ENCODE measurements around the gene CCDC167.

DNA sequence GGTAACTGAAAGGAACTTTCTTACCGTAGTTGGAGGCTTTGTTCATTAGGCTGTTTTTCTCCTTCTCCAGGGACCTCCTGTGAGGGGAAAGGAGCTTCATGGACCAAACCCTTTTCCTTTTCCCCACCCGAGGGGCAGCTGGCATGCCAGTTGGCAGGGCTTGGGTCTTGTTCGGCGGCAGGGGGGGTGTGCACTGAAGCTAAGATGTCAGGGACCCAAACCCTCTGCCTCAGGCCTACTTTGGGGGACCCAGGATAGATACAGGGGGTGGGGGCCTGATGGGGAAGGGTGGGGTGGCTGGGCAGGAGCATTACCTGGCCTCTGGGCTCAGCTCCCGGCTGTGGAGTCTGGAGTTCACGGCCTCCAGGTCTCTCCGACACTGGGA lies 14.9 kb downstream of the CCDC167 start:
- TF ChIP-seq, protein P1, sequence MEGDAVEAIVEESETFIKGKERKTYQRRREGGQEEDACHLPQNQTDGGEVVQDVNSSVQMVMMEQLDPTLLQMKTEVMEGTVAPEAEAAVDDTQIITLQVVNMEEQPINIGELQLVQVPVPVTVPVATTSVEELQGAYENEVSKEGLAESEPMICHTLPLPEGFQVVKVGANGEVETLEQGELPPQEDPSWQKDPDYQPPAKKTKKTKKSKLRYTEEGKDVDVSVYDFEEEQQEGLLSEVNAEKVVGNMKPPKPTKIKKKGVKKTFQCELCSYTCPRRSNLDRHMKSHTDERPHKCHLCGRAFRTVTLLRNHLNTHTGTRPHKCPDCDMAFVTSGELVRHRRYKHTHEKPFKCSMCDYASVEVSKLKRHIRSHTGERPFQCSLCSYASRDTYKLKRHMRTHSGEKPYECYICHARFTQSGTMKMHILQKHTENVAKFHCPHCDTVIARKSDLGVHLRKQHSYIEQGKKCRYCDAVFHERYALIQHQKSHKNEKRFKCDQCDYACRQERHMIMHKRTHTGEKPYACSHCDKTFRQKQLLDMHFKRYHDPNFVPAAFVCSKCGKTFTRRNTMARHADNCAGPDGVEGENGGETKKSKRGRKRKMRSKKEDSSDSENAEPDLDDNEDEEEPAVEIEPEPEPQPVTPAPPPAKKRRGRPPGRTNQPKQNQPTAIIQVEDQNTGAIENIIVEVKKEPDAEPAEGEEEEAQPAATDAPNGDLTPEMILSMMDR (IDR thresholded peaks at IDR 0.05) = no peak
- TF ChIP-seq POLR2A (IDR thresholded peaks at IDR 0.05) (no peak), POLR2AphosphoS5 (IDR thresholded peaks at IDR 0.05) (no peak), EP300 (IDR thresholded peaks at IDR 0.05) (no peak)

All from sigmoid colon (tissue), 4 donors.